Measurements from ENCODE around the gene LSS. TPM values are rescaled to one million over a fixed set of nuclear protein-coding genes. Genes with fewer than 3 reads are reported as not detected.

LSS gene
- total RNA-seq, 1 donor from 2014 or later: 103 TPM

DNA sequence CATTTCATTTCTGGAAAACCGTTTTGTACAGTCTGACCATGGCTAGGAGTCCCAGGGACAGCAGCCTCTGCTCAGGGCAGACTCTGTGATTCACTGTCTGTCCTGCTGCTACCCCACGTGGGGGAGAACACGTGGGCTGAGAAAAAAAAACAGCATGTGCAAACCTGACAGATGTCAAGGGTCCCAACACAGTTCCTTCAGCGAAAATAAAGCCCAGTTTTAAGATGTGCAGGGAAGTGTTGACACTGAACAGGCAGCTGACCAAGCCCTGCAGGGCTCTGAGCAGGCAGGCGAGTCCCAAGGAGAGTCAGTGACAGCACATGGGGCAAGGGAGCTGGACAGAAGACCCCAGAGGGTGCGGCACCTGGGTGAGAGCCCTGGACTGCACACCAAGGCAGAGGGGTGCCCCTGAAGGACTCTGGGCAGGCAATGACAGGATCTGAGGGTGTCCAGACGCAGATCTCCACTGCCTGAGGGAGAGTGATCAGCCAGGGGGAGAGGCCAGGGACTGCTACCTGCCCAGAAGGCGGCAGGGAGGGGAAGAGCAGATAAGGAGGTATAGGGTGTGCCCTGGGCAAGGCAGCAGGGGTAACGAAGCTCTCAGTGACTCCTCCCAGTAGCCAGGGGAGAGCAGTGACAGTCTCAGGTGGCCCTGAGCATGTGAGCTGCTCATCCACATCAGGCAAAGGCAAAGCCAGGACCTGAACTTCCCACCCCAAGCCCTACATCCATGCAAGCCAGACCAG, 39.2 kb downstream of the LSS start:
- TF ChIP-seq, protein P1, sequence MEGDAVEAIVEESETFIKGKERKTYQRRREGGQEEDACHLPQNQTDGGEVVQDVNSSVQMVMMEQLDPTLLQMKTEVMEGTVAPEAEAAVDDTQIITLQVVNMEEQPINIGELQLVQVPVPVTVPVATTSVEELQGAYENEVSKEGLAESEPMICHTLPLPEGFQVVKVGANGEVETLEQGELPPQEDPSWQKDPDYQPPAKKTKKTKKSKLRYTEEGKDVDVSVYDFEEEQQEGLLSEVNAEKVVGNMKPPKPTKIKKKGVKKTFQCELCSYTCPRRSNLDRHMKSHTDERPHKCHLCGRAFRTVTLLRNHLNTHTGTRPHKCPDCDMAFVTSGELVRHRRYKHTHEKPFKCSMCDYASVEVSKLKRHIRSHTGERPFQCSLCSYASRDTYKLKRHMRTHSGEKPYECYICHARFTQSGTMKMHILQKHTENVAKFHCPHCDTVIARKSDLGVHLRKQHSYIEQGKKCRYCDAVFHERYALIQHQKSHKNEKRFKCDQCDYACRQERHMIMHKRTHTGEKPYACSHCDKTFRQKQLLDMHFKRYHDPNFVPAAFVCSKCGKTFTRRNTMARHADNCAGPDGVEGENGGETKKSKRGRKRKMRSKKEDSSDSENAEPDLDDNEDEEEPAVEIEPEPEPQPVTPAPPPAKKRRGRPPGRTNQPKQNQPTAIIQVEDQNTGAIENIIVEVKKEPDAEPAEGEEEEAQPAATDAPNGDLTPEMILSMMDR (IDR thresholded peaks at IDR 0.05): no peak
- H3K4me3 ChIP-seq: no peak overlapping the region
- intact Hi-C loops (cut with DNase I): no loop called here
- peak overlapping the region; percentile 93 for H3K27ac ChIP-seq
- H3K9me3 ChIP-seq: no peaks in the 10 kb centered on the region
- H3K36me3 ChIP-seq: peaks cover 0 to 23% of the 10 kb centered on the region in 2 donors
- DNase-seq (ENCODE audit: extremely low spot score in 2 of 2): peak in 1 of 2 donors; percentile 83
- H3K4me1 ChIP-seq: peaks cover 48% of the 10 kb centered on the region
- H3K27me3 ChIP-seq: no peaks in the 10 kb centered on the region

- H3K36me3 ChIP-seq: peaks cover 0 to 14% of the 10 kb centered on the region in 2 donors
- H3K27me3 ChIP-seq: no peaks in the 10 kb centered on the region
- peaks cover 54% of the 10 kb centered on the region for H3K4me1 ChIP-seq
- intact Hi-C loops (cut with DNase I): no loop called here
- peak overlapping the region; percentile 93 for H3K27ac ChIP-seq
- no peak overlapping the region for H3K4me3 ChIP-seq
- H3K9me3 ChIP-seq: no peaks in the 10 kb centered on the region
- DNase-seq (ENCODE audit: extremely low spot score in 2 of 2): peak in 1 of 2 donors; percentile 94
- no peak for TF ChIP-seq POLR2A (IDR thresholded peaks at IDR 0.05)
- peak in 1 of 2 donors; percentile 76 for TF ChIP-seq POLR2AphosphoS5 (IDR thresholded peaks at IDR 0.05; ENCODE audit: insufficient read depth in 1 of 2, low read depth in 1 of 2)
- TF ChIP-seq, protein P1 (IDR thresholded peaks at IDR 0.05): no peak
These were observed 40.1 kb downstream of the LSS start for GRCh38 chr21:46188226-46189212.

GRCh38 chr21:46187814-46188213, 40.8 kb downstream of the LSS start:
- TF ChIP-seq POLR2A (IDR thresholded peaks at IDR 0.05): no peak
- no peak for TF ChIP-seq POLR2AphosphoS5 (IDR thresholded peaks at IDR 0.05; ENCODE audit: insufficient read depth in 1 of 2, low read depth in 1 of 2)
- TF ChIP-seq, protein P1 (IDR thresholded peaks at IDR 0.05): no peak
- no peak for DNase-seq (ENCODE audit: extremely low spot score in 2 of 2)
- Histone ChIP-seq H3K36me3 (peaks cover 0 to 12% of the 10 kb centered on the region in 2 donors), H3K27me3 (no peaks in the 10 kb centered on the region), H3K4me3 (no peak overlapping the region), H3K4me1 (peaks cover 59% of the 10 kb centered on the region), H3K9me3 (no peaks in the 10 kb centered on the region), H3K27ac (peak overlapping the region; percentile 93)
- intact Hi-C loops (cut with DNase I): no loop called here

DNA sequence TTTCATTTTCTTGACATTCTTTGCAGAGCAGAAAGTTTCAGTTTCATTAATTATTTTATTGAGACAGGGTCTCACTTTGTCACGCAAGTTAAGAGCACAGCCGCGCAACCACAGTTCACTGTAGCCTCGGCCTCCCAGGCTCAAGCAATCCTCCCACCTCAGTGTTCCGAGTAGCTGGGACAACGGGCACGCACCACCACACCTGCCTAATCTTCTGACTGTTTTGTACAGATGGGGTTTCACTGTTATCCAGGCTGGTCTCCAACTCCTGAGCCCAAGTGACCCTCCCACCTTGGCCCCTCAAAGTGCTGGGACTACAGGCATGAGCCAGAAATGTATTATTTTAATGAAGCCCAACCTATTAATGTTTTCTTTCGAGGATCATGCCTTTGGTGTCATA, 41.3 kb downstream of the LSS start:
- no peaks in the 10 kb centered on the region for H3K9me3 ChIP-seq
- H3K27me3 ChIP-seq: no peaks in the 10 kb centered on the region
- no peak overlapping the region for H3K4me3 ChIP-seq
- TF ChIP-seq POLR2A (IDR thresholded peaks at IDR 0.05) (no peak), POLR2AphosphoS5 (IDR thresholded peaks at IDR 0.05; ENCODE audit: insufficient read depth in 1 of 2, low read depth in 1 of 2) (no peak)
- TF ChIP-seq, protein P1 (IDR thresholded peaks at IDR 0.05): no peak
- peaks cover 63% of the 10 kb centered on the region for H3K4me1 ChIP-seq
- intact Hi-C loops (cut with DNase I): no loop called here
- no peak overlapping the region for H3K27ac ChIP-seq
- peaks cover 0 to 6% of the 10 kb centered on the region in 2 donors for H3K36me3 ChIP-seq
- no peak for DNase-seq (ENCODE audit: extremely low spot score in 2 of 2)

All from vagina (tissue), 2 donors.